Measurements from ENCODE around the gene USP40. TPM values are rescaled to one million over a fixed set of nuclear protein-coding genes. Genes with fewer than 3 reads are reported as not detected.

The USP40 gene
- total RNA-seq, 1 experiment from 2014 or later, result 34.9 TPM

GRCh38 chr2:233468047-233468740 lies 98.4 kb downstream of the USP40 start (continued):
- TF ChIP-seq REST (IDR thresholded peaks at IDR 0.05; ENCODE audit: low read depth), result no peak
- no peak for TF ChIP-seq EZH2phosphoT487 (IDR thresholded peaks at IDR 0.05; ENCODE audit: borderline replicate concordance)
- TF ChIP-seq EGR1 (IDR thresholded peaks at IDR 0.05; ENCODE audit: low read depth), result no peak
- no peak for TF ChIP-seq POLR2A (IDR thresholded peaks at IDR 0.05; ENCODE audit: borderline replicate concordance, extremely low read depth, insufficient read depth, insufficient read length)
- no peak for TF ChIP-seq SP1 (IDR thresholded peaks at IDR 0.05; ENCODE audit: low read depth)
- no peak for TF ChIP-seq ZFX (IDR thresholded peaks at IDR 0.05)
- no peak for TF ChIP-seq TCF7L2 (IDR thresholded peaks at IDR 0.05; ENCODE audit: borderline replicate concordance, extremely low read depth, insufficient read depth, insufficient read length)

- RAD21 ChIA-PET (ENCODE audit: low non-redundant PET in 1 of 2, low total read pairs in 2 of 2, uncharacterized antibody in 2 of 2, unreplicated experiment in 2 of 2), result no interaction called here
- Histone ChIP-seq H3K9me3 (ENCODE audit: control insufficient read depth in 1 of 2, insufficient read depth in 1 of 2, low read depth in 1 of 2, low read length in 2 of 2) (no peaks in the 10 kb centered on the region), H3K4me2 (ENCODE audit: low read length) (no peak overlapping the region), H3K9ac (ENCODE audit: low read length) (no peak overlapping the region), H3K79me2 (ENCODE audit: insufficient read depth, low read length) (no peaks in the 10 kb centered on the region), H3K27ac (ENCODE audit: low read depth, low read length) (no peak overlapping the region), H3K36me3 (ENCODE audit: control insufficient read depth in 1 of 2, insufficient read depth in 2 of 2, low read length in 2 of 2) (peaks cover 11 to 26% of the 10 kb centered on the region in 2 experiments), H3K9me2 (ENCODE audit: insufficient read depth) (no peaks in the 10 kb centered on the region), H3K4me3 (replicated peaks in 1 of 2; ENCODE audit: low read depth in 1 of 2, low read length in 2 of 2) (no peak overlapping the region), H3K27me3 (ENCODE audit: insufficient read depth, low read length) (no peaks in the 10 kb centered on the region), H3K4me1 (ENCODE audit: control insufficient read depth in 1 of 2, insufficient read depth in 2 of 2, low read length in 2 of 2) (no peaks in the 10 kb centered on the region), H2AFZ (ENCODE audit: low read depth, low read length, poor library complexity, severe bottlenecking) (no peak overlapping the region), H4K20me1 (ENCODE audit: insufficient read depth) (no peaks in the 10 kb centered on the region)
- CTCF ChIA-PET, result no interaction called here
- BruUV-seq (replicated peaks), result no TSS peak
- POLR2A ChIA-PET, result no interaction called here
- intact Hi-C loops (cut with micrococcal nuclease), result no loop called here
- ATAC-seq (no peak), DNase-seq (ENCODE audit: low read depth, low spot score) (no peak)
- TF ChIP-seq EZH2 (IDR thresholded peaks at IDR 0.05) (no peak), RAD21 (IDR thresholded peaks at IDR 0.05; ENCODE audit: low read depth) (no peak), CEBPB (IDR thresholded peaks at IDR 0.05; ENCODE audit: low read depth) (no peak), ZNF274 (IDR thresholded peaks at IDR 0.05; ENCODE audit: low read depth, low read length) (no peak), POLR2AphosphoS5 (IDR thresholded peaks at IDR 0.05; ENCODE audit: low read depth, low read length) (no peak), SIN3A (IDR thresholded peaks at IDR 0.05; ENCODE audit: low read depth) (no peak), SP1 (IDR thresholded peaks at IDR 0.05; ENCODE audit: low read depth) (no peak), JUND (IDR thresholded peaks at IDR 0.05) (no peak), CTCF (IDR thresholded peaks at IDR 0.05 in 2 of 3, conservative IDR thresholded peaks at IDR 0.05 in 1 of 3; ENCODE audit: borderline replicate concordance in 1 of 3, insufficient read depth in 1 of 3, low read depth in 2 of 3, low read length in 2 of 3) (no peak), FOSL1 (IDR thresholded peaks at IDR 0.05; ENCODE audit: low read depth) (no peak), ATF3 (IDR thresholded peaks at IDR 0.05) (no peak), ZFX (IDR thresholded peaks at IDR 0.05) (no peak), MAX (IDR thresholded peaks at IDR 0.05) (no peak), POLR2A (IDR thresholded peaks at IDR 0.05; ENCODE audit: borderline replicate concordance, extremely low read depth, insufficient read depth, insufficient read length) (no peak), TCF7L2 (IDR thresholded peaks at IDR 0.05; ENCODE audit: borderline replicate concordance, extremely low read depth, insufficient read depth, insufficient read length) (no peak), ELF1 (IDR thresholded peaks at IDR 0.05; ENCODE audit: borderline replicate concordance, low read depth) (no peak), SRF (IDR thresholded peaks at IDR 0.05; ENCODE audit: low read depth) (no peak), EZH2phosphoT487 (IDR thresholded peaks at IDR 0.05; ENCODE audit: borderline replicate concordance) (no peak)
Measured at GRCh38 chr2:233466991-233467603, 99.5 kb downstream of the USP40 start.

Data from HCT116 (cell line).